ENCODE measurements around the gene MARCHF2.
A peak's percentile ranks its signal among the peaks of the same experiment; 100 is the strongest.
"Not testable (repeated sequence)": the region's sequence is repeated elsewhere in the genome, so short reads cannot be mapped to it uniquely, and the experiment has no call there.

The MARCHF2 gene

GRCh38 chr19:8423817-8424223 is 10.7 kb downstream of the MARCHF2 start:
- DNase-seq (ENCODE audit: insufficient read length, low spot score) (peak; percentile 82), FAIRE-seq (peak; percentile 75)
- TF ChIP-seq POLR2A (IDR thresholded peaks at IDR 0.05; ENCODE audit: low read depth, low read length) = no peak

GRCh38 chr19:8425331-8425730 is 12.2 kb downstream of the MARCHF2 start:
- not testable (repeated sequence) for FAIRE-seq

GRCh38 chr19:8426283-8426682 is 13.2 kb downstream of the MARCHF2 start:
- DNase-seq (ENCODE audit: insufficient read length, low spot score) (no peak), FAIRE-seq (no peak)
- TF ChIP-seq POLR2A (IDR thresholded peaks at IDR 0.05; ENCODE audit: low read depth, low read length) = no peak

More at GRCh38 chr19:8425331-8425730, 12.2 kb downstream of the MARCHF2 start:
- DNase-seq (ENCODE audit: insufficient read length, low spot score) = not testable (repeated sequence)

- TF ChIP-seq POLR2A (IDR thresholded peaks at IDR 0.05; ENCODE audit: low read depth, low read length) = no peak
- DNase-seq (ENCODE audit: insufficient read length, low spot score) (no peak), FAIRE-seq (no peak)
Measured at GRCh38 chr19:8429044-8429443, 15.9 kb downstream of the MARCHF2 start.

- DNase-seq (ENCODE audit: insufficient read length, low spot score) (no peak), FAIRE-seq (no peak)
- no peak for TF ChIP-seq POLR2A (IDR thresholded peaks at IDR 0.05; ENCODE audit: low read depth, low read length)
Measured at GRCh38 chr19:8429826-8430225, 16.7 kb downstream of the MARCHF2 start.

- no peak for TF ChIP-seq POLR2A (IDR thresholded peaks at IDR 0.05; ENCODE audit: low read depth, low read length)
- FAIRE-seq (no peak), DNase-seq (ENCODE audit: insufficient read length, low spot score) (no peak)
Measured at GRCh38 chr19:8430650-8431049, 17.5 kb downstream of the MARCHF2 start.

GRCh38 chr19:8438236-8438635 is 25.1 kb downstream of the MARCHF2 start:
- no peak for TF ChIP-seq POLR2A (IDR thresholded peaks at IDR 0.05; ENCODE audit: low read depth, low read length)
- FAIRE-seq = no peak

GRCh38 chr19:8441725-8442544 is 28.8 kb downstream of the MARCHF2 start:
- no peak for DNase-seq (ENCODE audit: insufficient read length, low spot score)
- no peak for TF ChIP-seq POLR2A (IDR thresholded peaks at IDR 0.05; ENCODE audit: low read depth, low read length)
- FAIRE-seq = no peak

More at GRCh38 chr19:8438236-8438635, 25.1 kb downstream of the MARCHF2 start:
- DNase-seq (ENCODE audit: insufficient read length, low spot score) = no peak

- FAIRE-seq; DNase-seq (ENCODE audit: insufficient read length, low spot score): not testable (repeated sequence)
Measured at GRCh38 chr19:8444140-8444676, 31.1 kb downstream of the MARCHF2 start.

- FAIRE-seq (peak; percentile 89), DNase-seq (ENCODE audit: insufficient read length, low spot score) (peak; percentile 95)
- TF ChIP-seq POLR2A (IDR thresholded peaks at IDR 0.05; ENCODE audit: low read depth, low read length) = peak; percentile 78
Measured at GRCh38 chr19:8444677-8445487, 31.8 kb downstream of the MARCHF2 start, which contains the start of gene HNRNPM. Gene HNRNPM, plus strand, starts transcription at chr19:8444975. Its CDS starts 24 bp downstream, at chr19:8444999.

GRCh38 chr19:8445488-8446001 is 32.4 kb downstream of the MARCHF2 start:
- DNase-seq (ENCODE audit: insufficient read length, low spot score) = peak; percentile 26
- no peak for FAIRE-seq
- no peak for TF ChIP-seq POLR2A (IDR thresholded peaks at IDR 0.05; ENCODE audit: low read depth, low read length)

GRCh38 chr19:8446061-8446709 is 33.1 kb downstream of the MARCHF2 start:
- TF ChIP-seq POLR2A (IDR thresholded peaks at IDR 0.05; ENCODE audit: low read depth, low read length) = no peak
- DNase-seq (ENCODE audit: insufficient read length, low spot score) = no peak
- FAIRE-seq = no peak

- TF ChIP-seq POLR2A (IDR thresholded peaks at IDR 0.05; ENCODE audit: low read depth, low read length) = no peak
- no peak for FAIRE-seq
Measured at GRCh38 chr19:8449830-8450229, 36.7 kb downstream of the MARCHF2 start.

More at GRCh38 chr19:8449830-8450229, 36.7 kb downstream of the MARCHF2 start:
- DNase-seq (ENCODE audit: insufficient read length, low spot score) = no peak

Data from H54 (cell line).